GM23248 (cell line): ENCODE measurements around the gene REC8. TPM values are rescaled to one million over a fixed set of nuclear protein-coding genes. Genes with fewer than 3 reads are reported as not detected.

Source experiments
- DNase-seq: peaks from one replicate; pipeline ENCODE4 v3.0.0-alpha.2; 2015
- H2AFZ ChIP-seq: fragments of 200-600 bp; sonication (generic); 2 replicates; pipeline ENCODE4 v1.6.1; 2016; ENCODE audit warnings: antibody characterized with exemption
- H3F3A ChIP-seq: fragments of 200-600 bp; sonication (generic); 2 replicates; pipeline ENCODE4 v1.6.1; 2016; ENCODE audit warnings: mild to moderate bottlenecking, antibody characterized with exemption, mixed run types; ENCODE audit not compliant: insufficient read depth
- H3K27ac ChIP-seq: fragments of 200-600 bp; sonication (generic); 2 replicates; pipeline ENCODE4 v1.5.1; 2016; ENCODE audit warnings: mild to moderate bottlenecking
- H3K27me3 ChIP-seq: fragments of 200-600 bp; sonication (generic); replicated peaks from 2 replicates; pipeline ENCODE4 v1.6.1; 2016; ENCODE audit warnings: mild to moderate bottlenecking; ENCODE audit not compliant: insufficient read depth
- H3K36me3 ChIP-seq: fragments of 200-600 bp; sonication (generic); 2 replicates; pipeline ENCODE4 v1.6.1; 2016; ENCODE audit warnings: low read depth, mild to moderate bottlenecking
- H3K4me1 ChIP-seq: fragments of 200-600 bp; sonication (generic); 2 replicates; pipeline ENCODE4 v1.6.1; 2016; ENCODE audit warnings: mild to moderate bottlenecking; ENCODE audit not compliant: insufficient read depth
- H3K4me2 ChIP-seq: fragments of 200-600 bp; sonication (generic); one replicate; pipeline ENCODE4 v1.6.1; 2016; ENCODE audit warnings: mild to moderate bottlenecking; ENCODE audit not compliant: unreplicated experiment
- H3K4me3 ChIP-seq: fragments of 200-600 bp; sonication (generic); 2 replicates; pipeline ENCODE4 v1.5.1; 2016; ENCODE audit warnings: mild to moderate bottlenecking
- H3K79me2 ChIP-seq: fragments of 200-600 bp; sonication (generic); 2 replicates; pipeline ENCODE4 v1.6.1; 2016; ENCODE audit warnings: mild to moderate bottlenecking; ENCODE audit not compliant: insufficient read depth
- H3K9ac ChIP-seq: fragments of 200-600 bp; sonication (generic); 2 replicates; pipeline ENCODE4 v1.6.1; 2016; ENCODE audit warnings: mild to moderate bottlenecking
- H3K9me2 ChIP-seq: fragments of 200-600 bp; sonication (generic); 2 replicates; pipeline ENCODE4 v1.6.1; 2016; ENCODE audit warnings: mixed run types, mild to moderate bottlenecking, moderate library complexity; ENCODE audit not compliant: insufficient read depth
- H3K9me3 ChIP-seq: fragments of 200-600 bp; sonication (generic); one replicate; pipeline ENCODE4 v1.6.1; 2017; ENCODE audit warnings: low read depth
- H4K20me1 ChIP-seq: fragments of 200-600 bp; sonication (generic); 2 replicates; pipeline ENCODE4 v1.6.0; 2016; ENCODE audit not compliant: insufficient read depth
- EZH2 ChIP-seq: fragments of 200-600 bp; sonication (generic); IDR thresholded peaks from 2 replicates; pipeline ENCODE4 v1.6.1; 2018; ENCODE audit warnings: antibody characterized with exemption, mild to moderate bottlenecking; ENCODE audit not compliant: insufficient read depth, poor library complexity, severe bottlenecking
- EZH2phosphoT487 ChIP-seq: fragments of 200-600 bp; sonication (generic); IDR thresholded peaks from 2 replicates; pipeline ENCODE4 v1.6.1; 2018; ENCODE audit warnings: antibody characterized with exemption, moderate library complexity, mild to moderate bottlenecking, low read depth; ENCODE audit not compliant: insufficient read depth
- WGBS, 2 experiments: methylation state at CpG; one replicate each; pipeline ENCODE4 v1.1.6; 2015 to 2017; ENCODE audit warnings: low lambda C conversion rate in 2 of 2, low coverage in 1 of 2; ENCODE audit errors: missing lambda C conversion rate in 2 of 2; 5-methylcytosine and 5-hydroxymethylcytosine counted together
- in situ Hi-C: fragments of 300-500 bp; cut with MboI; formaldehyde crosslinking; loops from 2 replicates; pipeline ENCODE4 v1.15.0; 2020
- polyA plus RNA-seq: library from polyadenylated mRNA; unstranded; fragments of >200 nt; fragmentation: Nextera tagmentation; extraction: Ambion mirVana; gene quantifications from 2 replicates; pipeline ENCODE4 v1.2.1, GENCODE V29; 2016
- total RNA-seq: library from RNA; depleted of rRNA; stranded (reverse); fragments of >200 nt; shearing (Covaris generic); gene quantifications from 2 replicates; pipeline ENCODE4 v1.2.3, GENCODE V29; 2014

The REC8 gene
- total and polyA plus RNA-seq, 2 experiments from 2014 or later, result 1.4 to 2.4 TPM

DNA sequence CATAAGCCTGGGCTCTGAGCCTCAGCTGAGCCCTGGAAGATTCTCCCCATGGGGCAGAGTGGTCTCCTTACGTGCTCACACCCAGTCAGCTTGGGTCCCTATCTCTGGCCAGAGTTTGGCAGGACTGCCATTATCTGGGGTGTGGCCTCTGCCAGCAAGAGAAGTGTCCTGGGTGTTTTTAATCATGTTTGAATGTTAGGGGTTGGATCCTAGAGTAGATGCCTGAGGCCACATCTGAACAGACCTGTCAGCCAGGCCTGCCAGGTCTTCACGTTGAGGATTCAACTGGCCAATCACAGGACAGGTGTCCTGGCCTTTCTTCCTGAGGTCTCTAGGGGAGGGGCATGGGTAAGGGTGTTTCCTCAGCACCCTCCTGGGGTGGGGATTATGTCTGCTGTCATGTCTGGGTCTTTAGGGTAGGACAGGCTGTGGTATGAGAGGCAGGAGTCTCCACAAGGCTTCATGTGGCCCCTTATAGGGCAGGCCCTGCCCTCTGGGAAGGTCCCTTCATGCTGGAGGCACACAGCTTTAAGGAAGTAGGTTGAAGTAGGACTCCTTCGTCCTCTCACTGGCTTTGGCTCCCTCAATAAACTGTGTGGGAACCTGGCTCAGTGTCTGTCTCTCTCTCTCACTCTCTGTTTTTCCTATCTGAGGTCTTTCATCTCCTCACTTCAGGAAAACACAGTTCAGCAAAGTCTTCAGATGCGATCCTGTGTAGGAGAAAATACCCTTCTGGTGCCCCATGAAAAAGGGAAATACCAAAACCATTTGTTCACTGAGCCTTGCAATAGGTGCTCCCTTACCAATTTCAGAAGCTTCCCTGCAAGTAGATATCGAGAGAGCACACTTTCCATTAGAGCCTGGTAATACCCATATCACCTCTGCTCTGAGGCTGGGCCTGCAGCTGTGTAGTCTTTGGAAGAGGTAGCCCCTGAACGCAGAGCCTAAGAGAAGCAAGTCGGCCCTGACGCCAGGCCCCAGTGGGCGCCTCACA lies 48.2 kb upstream of the REC8 start:
- DNase-seq, result no peak
- Histone ChIP-seq H3F3A (no peaks in the 10 kb centered on the region), H3K4me2 (no peak overlapping the region), H3K4me1 (no peaks in the 10 kb centered on the region), H3K27ac (no peak overlapping the region), H3K9ac (no peak overlapping the region), H3K9me2 (no peaks in the 10 kb centered on the region), H3K36me3 (peaks cover 9% of the 10 kb centered on the region; the same call in 1 of the 2 replicates), H4K20me1 (no peaks in the 10 kb centered on the region), H2AFZ (no peak overlapping the region), H3K27me3 (no peaks in the 10 kb centered on the region), H3K9me3 (no peaks in the 10 kb centered on the region), H3K4me3 (no peak overlapping the region), H3K79me2 (no peaks in the 10 kb centered on the region)
- TF ChIP-seq EZH2phosphoT487 (no peak), EZH2 (no peak)
- in situ Hi-C loops, result no loop called here
- 73 to 80% methylated on average over 9 of the region's 9 CpGs for WGBS, 2 experiments

DNA sequence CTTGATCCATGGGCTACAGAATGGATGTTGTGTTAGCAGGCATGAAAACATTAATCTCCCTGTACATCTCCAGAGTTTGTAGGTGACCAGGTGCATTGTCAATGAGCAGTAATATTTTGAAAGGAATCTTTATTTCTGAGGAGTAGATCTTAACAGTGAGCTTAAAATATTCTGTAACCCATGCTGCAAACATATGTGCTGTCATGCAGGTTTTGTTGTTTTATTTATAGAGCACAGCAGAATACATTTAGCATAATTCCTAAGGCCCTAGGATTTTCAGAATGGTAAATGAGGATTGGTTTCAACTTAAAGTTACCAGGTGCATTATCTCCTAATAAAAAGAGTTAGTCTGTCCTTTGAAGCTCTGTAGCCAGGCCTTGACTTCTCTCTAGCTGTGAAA lies 44.9 kb upstream of the REC8 start:
- H3K4me2 ChIP-seq, result no peak overlapping the region
- H3F3A ChIP-seq, result no peaks in the 10 kb centered on the region
- in situ Hi-C loops, result no loop called here
- DNase-seq, result no peak
- H3K36me3 ChIP-seq, result no peaks in the 10 kb centered on the region
- no peak overlapping the region for H3K27ac ChIP-seq
- no peaks in the 10 kb centered on the region for H3K9me3 ChIP-seq
- no peak overlapping the region for H3K4me3 ChIP-seq
- no peaks in the 10 kb centered on the region for H3K4me1 ChIP-seq
- no peaks in the 10 kb centered on the region for H3K79me2 ChIP-seq
- no peak for TF ChIP-seq EZH2
- TF ChIP-seq EZH2phosphoT487, result no peak
- H2AFZ ChIP-seq, result no peak overlapping the region
- no peaks in the 10 kb centered on the region for H4K20me1 ChIP-seq
- no peak overlapping the region for H3K9ac ChIP-seq
- no peaks in the 10 kb centered on the region for H3K27me3 ChIP-seq
- H3K9me2 ChIP-seq, result no peaks in the 10 kb centered on the region

DNA sequence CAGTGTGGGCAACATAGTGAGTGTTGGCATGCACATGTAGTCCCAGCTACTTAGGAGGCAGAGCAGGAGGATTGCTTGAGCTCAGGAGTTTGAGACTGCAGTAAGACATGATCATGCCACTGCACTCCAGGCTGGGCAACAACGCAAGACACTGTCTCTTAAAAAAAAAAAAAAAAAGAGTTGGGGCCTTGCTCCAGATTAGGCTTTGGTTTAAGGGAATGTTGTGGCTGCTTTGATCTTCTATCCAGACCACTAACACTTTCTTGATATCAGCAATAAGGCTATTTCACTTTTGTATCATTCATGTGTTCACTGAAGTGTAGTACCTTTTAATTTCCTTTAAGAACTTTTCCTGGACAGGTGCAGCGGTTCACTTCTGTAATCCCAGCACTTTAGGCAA lies 44.2 kb upstream of the REC8 start:
- no peaks in the 10 kb centered on the region for H3K36me3 ChIP-seq
- no peaks in the 10 kb centered on the region for H3K79me2 ChIP-seq
- in situ Hi-C loops, result no loop called here
- H3K9me3 ChIP-seq, result no peaks in the 10 kb centered on the region
- no peak for DNase-seq
- no peak overlapping the region for H3K27ac ChIP-seq
- 77% methylated on average over 2 of the region's 2 CpGs for WGBS, 2 experiments
- no peak overlapping the region for H3K9ac ChIP-seq
- H3K4me3 ChIP-seq, result no peak overlapping the region
- H3K4me1 ChIP-seq, result no peaks in the 10 kb centered on the region
- H4K20me1 ChIP-seq, result no peaks in the 10 kb centered on the region
- TF ChIP-seq EZH2phosphoT487 (no peak), EZH2 (no peak)
- no peak overlapping the region for H3K4me2 ChIP-seq
- no peaks in the 10 kb centered on the region for H3K27me3 ChIP-seq
- H3F3A ChIP-seq, result no peaks in the 10 kb centered on the region
- H3K9me2 ChIP-seq, result no peaks in the 10 kb centered on the region
- H2AFZ ChIP-seq, result no peak overlapping the region

- Histone ChIP-seq H3K9ac (no peak overlapping the region), H2AFZ (no peak overlapping the region), H4K20me1 (no peaks in the 10 kb centered on the region), H3K36me3 (no peaks in the 10 kb centered on the region), H3K9me3 (no peaks in the 10 kb centered on the region), H3K4me3 (no peak overlapping the region), H3K4me2 (no peak overlapping the region), H3K27ac (no peak overlapping the region), H3K27me3 (no peaks in the 10 kb centered on the region), H3K79me2 (no peaks in the 10 kb centered on the region), H3K9me2 (no peaks in the 10 kb centered on the region), H3K4me1 (no peaks in the 10 kb centered on the region), H3F3A (no peaks in the 10 kb centered on the region)
- WGBS, 2 experiments, result 85 to 88% methylated on average over 8 of the region's 8 CpGs
- no peak for TF ChIP-seq EZH2phosphoT487
- TF ChIP-seq EZH2, result no peak
- DNase-seq, result no peak
- in situ Hi-C loops, result no loop called here
Measured at GRCh38 chr14:24129410-24129998, 42.4 kb upstream of the REC8 start.
